NCI-H1436 (cell line): Measurements from ENCODE around the gene SH2B3.

Source experiments
- DNase-seq: peaks from one replicate; lab custom pipeline; 2025; lab: John Stamatoyannopoulos, UW

SH2B3 gene

DNA sequence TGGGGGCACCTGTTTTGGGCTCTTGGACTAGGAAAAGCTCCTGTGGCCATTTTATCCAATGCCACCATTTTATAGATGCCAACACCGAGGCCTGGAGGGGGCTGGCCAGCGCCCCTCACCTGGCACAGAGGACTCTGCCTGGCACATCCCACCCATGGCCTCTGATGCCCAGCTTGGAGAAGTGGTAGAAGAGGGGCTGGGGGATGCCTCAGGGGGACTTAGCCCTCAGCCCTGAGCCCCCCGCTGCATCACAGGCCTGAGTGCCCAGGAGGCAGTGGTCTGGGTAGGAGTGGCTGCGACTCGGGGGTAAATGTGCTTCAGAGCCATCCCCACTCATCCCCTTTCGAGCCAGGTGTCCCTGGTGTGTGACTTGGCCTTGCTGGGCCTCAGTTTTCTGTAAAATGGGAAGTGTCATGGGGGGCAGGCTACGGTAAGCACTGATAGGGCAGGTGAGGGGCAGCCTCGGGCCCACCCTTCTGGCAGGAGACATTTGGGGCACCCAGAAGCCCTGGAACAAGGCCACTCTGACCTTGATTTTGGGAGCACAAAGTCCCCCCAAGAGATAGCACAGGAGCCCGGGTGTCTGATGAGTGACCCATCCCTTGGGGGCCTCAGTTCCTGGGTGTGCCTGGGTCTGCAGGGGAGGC, 22.5 kb downstream of the SH2B3 start:
- DNase-seq, result no peak

DNA sequence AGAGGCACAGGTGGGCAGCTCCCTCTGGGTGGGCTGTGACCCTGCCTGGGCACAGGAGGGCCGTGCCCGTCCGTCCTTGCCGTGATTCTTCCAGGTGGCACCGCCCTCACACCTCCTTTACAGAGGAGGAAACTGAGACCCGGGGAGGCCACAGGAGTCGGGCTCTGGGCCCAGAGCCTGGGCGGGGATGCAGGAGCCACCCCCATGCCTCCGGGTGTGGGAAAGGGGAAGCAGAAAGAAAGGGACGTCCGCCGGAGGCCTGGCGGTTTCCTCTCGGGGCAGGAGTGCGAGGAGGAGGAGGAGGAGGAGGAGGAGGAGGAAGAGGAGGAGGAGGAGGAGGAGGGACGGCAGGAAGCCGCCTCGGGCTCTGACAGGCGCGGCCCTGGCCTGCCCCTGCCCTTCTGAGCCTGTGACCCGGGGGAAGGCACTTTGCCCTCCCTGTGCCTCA, 23.0 kb downstream of the SH2B3 start:
- no peak for DNase-seq

DNA sequence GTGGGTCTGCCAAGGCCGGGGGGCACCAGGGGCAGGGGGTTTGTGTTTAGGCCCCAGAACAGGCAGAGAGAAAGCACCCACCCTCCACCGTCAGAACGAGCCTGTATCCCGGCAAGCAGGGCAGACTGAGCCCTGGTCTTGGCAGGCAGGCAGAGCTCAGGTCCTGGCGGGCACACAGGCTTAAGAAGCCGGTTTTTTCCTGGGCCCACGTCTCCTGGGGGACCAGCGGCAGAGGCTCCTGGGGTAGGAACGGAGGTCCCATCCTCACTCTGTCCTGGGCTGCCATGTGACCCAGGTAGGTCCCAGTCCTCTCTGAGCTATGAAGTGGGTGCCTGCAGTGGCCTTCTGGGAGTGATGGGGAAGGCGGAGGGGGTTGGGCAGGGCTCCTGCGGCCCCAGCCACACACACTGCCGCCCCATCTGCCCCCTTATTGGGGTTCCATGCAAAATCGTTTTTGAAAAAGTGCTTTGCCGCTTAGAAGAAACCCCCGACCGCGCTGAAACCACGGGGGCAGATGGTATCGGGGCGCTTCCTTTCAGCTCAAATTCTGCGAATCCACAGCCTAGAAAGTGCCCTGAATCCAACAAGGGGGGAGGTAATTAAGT, 24.2 kb downstream of the SH2B3 start:
- no peak for DNase-seq

DNA sequence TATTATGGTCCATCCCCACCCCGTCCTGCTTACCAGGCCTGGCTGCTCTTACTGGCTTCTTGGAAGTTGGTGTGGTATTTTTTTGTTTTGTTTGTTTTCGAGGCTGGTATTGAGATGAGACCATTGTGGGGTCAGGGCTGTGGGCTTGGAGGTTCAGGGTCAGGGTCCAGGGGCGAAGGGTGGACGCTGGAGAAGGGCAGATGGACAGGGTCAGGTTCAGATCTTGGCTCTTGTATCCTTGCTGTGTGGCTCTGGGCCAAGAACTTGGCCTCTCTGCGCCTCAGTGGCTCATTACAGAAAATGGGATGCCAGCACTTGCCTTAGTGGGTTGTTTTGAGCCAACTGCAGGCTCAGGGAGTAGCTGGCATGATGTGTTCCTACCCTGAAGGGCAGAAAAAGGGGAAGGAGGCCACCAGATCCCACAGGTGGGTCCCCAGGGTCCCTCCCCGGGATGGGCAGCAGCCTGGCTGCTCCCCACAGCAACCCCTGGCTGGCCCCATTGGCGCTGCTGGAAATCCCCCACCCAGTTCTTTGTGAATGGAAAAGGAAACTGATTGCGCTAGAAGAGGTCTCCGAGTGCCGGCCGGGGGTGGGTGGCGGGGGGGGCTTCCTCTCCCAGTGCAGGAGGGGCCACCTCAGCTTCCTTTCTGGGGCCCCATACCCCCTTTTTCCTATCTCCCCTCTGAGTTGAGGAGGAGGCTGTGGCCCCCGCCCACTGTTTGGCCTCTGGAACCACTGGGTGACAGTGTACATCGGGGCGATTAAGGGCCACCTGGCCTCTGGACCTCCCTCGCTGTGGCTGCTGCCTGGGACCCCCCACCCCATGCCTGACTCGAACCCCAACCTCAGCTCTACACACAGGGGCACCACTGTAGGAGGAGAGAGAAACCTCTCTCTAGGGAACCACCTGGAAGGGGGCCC, 25.0 kb downstream of the SH2B3 start:
- DNase-seq, result no peak

DNA sequence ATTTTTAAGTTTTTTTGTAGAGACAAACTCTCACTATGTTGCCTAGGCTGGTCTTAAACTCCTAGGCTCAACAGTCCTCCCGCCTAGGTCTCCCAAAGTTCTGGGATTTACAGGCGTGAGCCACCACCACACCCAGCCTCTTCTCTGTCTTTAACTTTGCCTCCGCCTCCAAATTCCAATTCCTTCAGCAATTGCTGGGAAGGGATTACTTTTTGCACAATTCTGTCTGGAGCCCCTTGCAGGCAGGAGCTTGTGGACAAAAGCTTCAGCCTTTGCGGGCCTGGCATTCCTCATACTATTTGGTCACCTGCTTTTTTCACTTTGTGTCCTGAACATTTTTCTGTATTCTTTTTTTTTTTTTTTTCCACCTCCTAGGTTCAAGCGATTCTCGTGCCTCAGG, 26.0 kb downstream of the SH2B3 start:
- DNase-seq, result no peak

DNA sequence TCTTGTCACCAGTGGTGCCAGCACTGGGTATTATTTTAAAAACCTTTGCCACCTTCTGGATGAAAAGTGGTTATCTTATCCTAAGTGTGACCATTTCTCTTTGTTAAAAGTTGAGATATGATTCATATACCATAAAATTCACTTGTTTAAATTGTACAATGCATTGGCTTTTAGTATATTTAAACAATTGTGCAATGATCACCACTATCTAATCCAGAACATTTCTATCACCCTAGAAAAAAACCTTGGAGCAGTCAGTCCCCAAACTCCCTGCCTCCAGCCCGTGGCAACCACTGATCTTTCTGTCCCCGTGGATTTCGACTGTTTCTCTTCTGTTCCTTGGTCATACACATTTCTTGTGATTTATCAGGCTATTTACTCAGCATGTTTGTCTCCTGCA, 28.3 kb downstream of the SH2B3 start:
- DNase-seq, result no peak

DNA sequence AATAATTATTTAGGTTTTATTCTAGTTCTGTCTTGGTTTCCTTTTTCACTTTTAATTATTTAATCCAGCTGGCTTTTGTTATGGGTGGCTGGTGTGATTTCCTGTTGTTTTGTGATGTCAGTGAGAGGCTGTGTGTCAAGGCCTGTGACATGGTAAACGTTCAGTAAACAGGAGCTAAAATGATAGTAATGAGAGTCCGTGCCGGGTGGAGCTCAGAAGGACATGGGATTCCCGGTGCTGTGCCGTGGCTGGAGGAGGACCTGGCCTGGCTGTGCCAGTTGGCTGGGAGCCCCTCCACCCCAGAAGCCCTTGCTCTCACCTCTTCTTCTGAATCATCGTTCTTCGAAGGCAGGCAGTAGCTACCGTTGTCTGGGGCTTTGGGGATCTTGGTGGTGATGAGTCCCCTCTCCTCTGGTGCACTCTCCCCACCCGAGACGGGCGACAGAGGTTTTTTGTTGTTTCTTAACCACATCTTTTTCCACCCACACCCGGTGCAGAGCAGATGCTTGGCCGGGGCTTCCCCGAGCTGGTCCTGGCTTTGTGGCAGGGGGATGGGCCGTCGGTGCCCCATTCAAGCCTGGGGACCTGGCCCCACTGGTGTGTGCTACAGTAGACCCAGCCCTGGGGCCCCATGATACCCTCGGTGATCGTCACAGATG, 29.1 kb downstream of the SH2B3 start:
- no peak for DNase-seq

DNA sequence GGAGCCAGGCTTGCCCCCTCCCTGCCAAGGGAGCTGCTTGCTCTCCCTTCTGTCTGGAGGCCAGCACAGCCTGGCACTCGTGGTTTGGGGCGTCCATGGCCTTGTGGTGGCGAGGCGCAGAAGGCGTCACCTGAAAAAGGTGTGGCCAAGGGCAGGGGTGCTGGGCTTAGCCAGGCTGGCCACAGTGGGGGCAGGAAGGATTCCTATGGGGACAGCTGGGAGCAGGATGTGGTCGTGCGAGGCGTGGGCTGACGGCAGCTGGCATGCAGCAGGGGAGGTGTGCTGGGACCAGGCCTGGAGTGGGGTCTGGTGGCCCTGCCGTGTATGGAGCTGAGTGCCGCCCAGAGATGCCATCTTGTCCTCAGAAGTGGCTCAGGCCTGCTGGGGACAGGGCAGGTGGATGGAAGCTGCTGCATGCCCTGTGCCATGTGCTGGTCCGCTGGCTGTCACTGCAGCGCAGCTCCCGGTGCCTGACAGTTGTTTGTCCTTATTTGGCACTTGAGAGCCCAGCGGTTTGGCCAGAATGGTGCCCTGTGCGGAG, 30.0 kb downstream of the SH2B3 start:
- DNase-seq, result no peak

DNA sequence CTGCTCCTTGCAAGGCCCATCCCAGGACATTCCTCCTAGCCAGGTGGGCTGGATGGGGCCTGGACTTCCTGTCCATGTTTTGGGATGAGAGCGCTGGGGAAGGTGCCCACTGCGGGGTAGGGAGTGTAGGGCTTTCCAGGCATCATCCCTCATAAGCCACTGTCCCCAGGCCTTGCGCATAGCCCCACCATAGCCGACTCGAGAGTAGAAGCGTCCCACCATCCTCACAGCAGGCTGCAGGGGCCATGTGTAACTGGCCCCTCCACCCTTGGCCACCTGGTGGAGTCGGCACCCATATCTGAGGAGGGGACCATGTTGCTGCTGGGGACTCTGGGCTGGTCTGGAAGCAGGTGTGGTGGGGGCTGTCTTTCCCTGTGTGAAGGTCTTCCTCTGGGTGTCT, 30.5 kb downstream of the SH2B3 start:
- no peak for DNase-seq

DNA sequence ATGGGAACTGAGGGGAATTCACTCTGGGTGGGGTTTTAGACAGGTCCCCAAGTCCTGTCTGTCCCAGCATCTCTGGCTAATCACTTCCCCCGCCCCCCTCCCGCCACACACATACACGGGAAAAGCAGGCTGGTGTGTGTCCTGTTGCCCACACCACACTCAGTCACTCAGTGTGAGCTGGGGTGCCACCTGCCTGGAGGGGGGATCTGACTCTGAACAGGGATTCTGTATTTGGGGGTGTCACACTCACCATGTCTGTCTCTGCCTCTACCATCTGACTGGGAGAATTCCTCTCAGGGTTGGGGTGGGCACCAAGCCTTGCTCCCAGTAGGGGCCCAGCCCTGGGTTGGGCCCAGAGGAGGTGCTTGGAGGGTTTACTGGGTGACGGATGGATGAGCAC, 31.1 kb downstream of the SH2B3 start:
- no peak for DNase-seq

DNA sequence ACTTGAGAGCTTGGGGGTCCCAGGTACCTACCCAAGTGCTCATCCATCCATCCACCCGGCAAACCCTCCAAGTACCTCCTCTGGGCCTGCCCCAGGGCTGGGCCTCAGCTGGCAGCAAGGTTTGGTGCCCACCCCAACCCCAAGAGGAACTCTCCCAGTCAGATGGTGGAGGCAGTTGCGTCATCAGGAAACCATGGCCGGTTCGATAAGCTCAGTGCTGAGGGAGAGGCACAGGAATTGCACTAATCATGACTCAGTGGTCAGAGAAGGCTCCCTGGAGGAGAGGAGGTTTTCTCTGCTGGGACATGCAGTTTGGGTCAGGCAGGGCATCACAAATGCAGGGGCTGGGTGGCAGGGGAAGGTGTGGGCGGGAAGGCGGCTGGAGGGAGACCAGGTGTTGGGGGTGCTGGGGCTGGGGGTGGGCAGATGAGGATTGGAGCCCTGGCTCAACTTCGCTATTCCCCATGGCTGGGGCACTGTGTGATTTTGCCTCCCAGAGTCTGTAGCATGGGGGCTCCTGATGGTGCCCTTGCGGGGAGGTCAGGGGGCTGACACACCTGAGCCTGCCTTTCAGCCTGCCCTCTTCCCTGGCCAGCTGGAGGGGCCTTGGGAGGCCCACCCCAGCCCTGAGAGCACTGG, 32.2 kb downstream of the SH2B3 start:
- DNase-seq, result no peak

DNA sequence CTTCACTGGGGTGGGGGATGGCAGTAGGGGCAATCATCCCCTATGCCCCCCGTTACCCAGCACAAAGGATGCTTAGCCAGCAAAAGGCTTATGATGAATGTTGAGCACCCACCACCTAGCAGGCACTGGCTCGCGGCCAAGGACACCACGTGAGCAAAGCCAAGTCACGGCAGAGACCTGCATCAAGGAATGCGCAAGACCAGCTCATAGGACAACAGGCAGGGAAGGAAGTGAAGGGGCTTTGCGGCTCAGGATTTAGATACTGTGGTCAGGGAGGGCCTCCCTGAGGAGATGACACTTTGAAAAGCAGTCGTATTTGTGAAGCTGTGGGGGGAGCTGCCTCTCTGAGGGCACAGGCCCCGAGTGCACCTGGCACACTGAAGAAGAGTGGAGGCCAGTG, 32.8 kb downstream of the SH2B3 start:
- peak; percentile 19 for DNase-seq

DNA sequence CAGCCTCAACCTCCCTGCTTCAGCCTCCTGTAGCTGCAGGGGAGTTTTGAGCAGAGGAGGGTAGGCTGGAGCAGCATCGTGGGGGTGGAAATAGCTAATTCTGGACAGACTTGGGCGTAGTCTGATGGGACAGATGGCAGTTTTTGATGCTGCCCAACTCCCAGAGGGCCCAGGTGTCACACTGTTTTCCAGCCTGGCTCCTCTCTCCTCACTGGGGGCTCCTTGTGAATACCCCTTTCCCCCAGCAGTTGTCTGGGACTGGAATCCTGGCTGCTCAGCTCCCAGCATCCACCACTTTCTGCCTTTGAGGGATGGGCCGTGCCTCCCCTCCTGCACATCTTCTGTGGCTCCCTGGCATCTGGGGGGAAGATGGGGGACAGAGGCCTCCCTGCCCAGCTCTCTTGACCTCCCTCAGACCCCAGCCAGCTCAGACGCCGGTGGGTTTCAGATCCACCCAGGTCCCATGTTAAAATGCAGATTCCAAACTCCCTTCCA, 34.0 kb downstream of the SH2B3 start:
- no peak for DNase-seq

DNA sequence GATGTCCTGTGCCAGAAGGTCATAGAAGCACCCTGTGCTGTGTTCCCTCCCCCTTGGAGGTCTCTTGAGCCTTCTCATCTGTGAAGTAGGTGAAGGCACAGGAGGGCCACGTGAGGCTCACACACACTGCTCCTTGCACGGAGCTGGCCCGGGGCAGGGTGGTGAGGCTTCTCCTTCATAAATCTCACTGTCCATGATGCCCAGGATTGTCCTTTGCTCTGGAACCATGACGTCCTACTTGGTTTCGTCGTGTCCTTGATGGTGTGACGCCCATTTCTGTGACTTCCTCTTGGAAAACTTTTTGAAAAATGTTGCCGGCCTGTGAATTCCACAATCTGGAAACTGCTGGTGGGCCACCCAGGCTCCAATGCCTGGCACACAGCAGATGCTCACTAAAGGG, 34.4 kb downstream of the SH2B3 start:
- DNase-seq, result no peak

DNA sequence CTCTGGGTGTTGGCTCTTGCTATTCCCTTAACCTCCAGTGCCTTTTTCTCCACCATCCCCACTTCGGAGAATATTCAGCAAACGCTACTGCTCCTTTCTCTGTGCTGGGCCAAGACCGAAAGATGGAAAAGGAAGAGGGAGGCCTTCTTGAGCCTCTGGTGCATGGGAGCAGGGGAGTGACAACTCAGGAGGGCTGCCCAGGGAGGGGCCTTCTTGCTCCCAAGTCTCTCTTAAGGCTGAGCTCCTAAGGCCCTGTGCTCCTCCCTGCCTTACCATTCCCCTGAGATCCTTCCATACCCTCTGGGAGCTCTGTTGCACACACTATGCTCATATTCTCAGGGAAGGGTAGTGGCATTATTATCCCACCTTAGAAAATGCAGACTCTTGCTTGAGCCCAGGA, 34.9 kb downstream of the SH2B3 start:
- DNase-seq, result no peak

DNA sequence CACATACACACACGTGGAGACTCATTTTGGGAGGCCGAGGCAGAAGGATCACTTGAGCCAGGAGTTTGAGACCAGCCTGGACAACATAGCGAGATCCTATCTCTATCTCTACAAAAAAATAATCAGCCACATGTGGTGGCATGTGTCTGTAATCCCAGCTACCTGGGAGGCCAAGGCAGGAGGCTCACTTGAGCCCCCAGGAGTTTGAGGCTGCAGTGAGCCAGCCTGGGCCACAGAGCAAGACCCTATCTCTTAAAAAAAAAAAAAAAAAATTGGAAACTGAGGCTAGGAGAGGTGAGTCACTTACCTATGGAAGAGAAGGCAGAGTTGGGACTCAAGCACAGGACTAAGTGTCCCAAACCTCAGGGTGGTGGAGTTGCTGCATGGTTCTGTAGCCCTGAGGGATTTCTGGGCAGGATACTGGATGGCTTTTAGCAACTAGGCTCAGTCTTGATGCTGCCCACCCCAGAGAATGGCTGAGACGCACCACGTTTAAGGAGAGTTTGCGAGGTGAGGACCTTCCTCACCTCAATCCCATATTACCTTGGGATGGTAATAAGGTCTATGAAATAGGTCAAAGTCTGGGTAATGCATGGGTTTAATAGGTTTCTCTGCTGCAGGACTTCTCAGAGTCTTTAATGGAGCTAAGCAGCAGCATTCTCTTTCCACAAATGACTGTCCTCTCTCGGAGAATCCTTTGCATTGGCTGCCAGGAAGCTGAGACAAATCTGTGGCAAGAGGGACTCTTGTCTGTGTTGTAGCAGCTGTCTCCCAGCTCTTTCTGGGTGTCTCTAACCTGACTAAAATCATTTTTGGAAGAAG, 35.6 kb downstream of the SH2B3 start:
- DNase-seq, result no peak

DNA sequence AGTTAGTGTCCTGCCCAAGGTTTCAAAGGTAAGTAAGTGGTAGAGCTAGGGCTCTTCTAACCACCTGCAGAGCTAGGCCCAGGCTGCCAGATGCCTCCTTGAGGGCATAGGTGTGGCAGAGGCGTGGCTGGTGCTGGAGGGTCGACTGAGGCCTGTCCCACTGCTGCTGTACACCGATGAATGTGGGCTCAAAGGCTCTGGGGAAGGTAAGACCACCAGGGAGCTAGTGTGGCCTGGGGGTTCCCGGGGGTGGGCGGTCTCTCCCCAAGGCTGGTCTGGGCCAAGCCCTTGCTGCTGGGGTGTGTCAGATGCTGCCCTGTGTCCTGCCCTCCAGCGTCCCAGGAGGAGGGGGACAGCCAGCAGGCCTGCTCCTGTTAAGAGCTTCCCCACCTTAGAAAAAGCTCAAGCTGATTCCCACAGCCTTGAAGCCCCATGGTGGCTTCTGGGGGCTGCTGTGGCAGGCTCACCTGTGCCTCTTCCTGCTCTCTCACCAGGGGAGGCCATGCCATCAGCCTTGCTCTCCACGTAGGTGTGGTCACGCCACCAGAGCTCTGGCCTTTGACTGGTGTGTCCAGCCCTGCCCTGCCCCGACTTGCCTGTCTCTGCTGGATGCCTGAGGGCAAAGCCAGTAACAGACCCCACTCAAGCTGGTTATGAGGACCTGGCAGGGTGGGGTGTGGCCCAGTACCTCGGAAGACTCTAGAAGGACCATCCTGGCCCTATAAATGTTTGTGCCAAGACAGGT, 36.8 kb downstream of the SH2B3 start:
- no peak for DNase-seq

DNA sequence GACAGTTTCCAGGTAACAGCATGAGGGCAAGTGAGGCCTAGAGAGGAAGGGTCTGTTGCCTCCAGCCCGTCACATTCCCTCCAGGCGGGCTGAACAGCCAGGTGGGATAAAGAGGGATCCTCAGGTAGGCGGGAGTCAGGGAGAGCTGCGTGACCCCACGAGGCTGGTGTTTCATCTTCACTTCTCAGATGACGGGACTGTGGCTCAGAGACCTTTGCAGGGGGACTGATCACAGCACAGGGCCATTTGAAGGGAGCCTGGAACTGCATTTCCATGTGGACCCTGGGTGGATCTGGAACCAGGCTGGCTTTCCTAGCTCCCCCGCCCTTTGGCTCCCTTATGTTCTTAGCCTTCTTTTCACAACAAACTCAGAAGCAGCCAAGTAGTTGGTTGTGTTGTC, 37.4 kb downstream of the SH2B3 start:
- DNase-seq, result no peak

DNA sequence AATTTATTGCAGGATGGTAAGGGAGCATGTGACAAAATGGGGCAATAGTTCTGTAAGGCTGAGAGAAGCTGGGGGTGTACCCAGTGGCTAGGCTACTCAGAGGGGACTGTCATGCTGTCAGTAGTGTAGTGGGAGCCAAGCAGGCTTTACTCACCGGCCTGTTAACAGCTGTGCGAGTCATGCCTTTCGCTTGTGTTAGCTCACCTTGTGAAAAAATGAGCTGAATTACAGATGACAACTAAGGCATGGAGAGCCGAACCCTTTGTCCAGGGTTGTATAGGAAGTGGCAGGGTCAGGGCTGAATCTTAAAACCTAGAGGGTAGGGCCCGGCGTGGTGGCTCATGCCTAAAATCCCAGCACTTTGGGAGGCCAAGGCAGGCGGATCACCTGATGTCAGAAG, 37.9 kb downstream of the SH2B3 start:
- no peak for DNase-seq

DNA sequence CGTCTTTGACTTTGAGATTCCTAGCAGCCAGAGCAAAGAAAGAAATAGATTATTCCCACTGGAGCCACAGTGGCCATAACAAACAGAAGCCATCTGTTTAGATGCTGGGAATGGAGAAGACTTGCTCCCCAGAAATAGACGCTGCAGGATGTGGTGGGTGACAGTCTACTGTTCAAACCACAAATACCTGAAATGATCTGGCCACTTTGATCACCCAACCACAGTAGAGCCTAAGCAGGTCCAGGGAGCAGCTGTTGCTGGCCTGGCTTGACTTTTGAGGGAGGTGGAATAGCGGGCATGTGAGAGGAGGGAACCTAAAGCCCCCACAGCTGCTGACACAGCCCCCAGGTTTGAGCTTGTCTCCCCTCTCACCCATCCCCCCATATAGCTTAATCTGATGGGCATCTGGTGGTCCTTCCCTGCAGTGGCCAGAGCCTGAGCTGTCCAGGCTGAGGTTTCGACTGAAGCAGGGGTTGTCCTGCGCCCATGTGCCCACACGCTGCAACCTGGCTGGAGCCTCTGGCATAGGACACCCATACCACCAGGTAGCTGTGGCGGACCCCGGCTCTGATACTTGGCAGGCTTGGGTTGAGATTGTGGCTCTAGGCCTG, 38.7 kb downstream of the SH2B3 start:
- DNase-seq, result no peak
